Activated naive CD8-positive, alpha-beta T cell treated with anti-CD3 and anti-CD28 coated beads for 36 hours (primary cell): ENCODE measurements around the gene HMGXB3. TPM values are rescaled to one million over a fixed set of nuclear protein-coding genes. Genes with fewer than 3 reads are reported as not detected.
"Not testable (repeated sequence)": the region's sequence is repeated elsewhere in the genome, so short reads cannot be mapped to it uniquely, and the experiment has no call there.

Source experiments
- DNase-seq: peaks from one replicate; pipeline ENCODE4 v3.0.0; 2021
- H3K27ac Mint-ChIP-seq: one replicate; pipeline ENCODE4 v1.8.0; 2022; ENCODE audit warnings: mild to moderate bottlenecking, moderate library complexity, mixed read lengths
- H3K27me3 Mint-ChIP-seq: one replicate; pipeline ENCODE4 v1.8.0; 2022; ENCODE audit warnings: mild to moderate bottlenecking, mixed read lengths
- H3K36me3 Mint-ChIP-seq: one replicate; pipeline ENCODE4 v1.8.0; 2021; ENCODE audit warnings: mild to moderate bottlenecking, mixed read lengths
- H3K4me1 Mint-ChIP-seq: one replicate; pipeline ENCODE4 v1.8.0; 2021; ENCODE audit warnings: mixed read lengths
- H3K4me3 Mint-ChIP-seq: one replicate; pipeline ENCODE4 v1.8.0; 2022; ENCODE audit warnings: mild to moderate bottlenecking, moderate library complexity, mixed read lengths
- H3K9me3 Mint-ChIP-seq: one replicate; pipeline ENCODE4 v1.8.0; 2022; ENCODE audit warnings: mixed read lengths
- total RNA-seq, 2 experiments: library from RNA; stranded (reverse); gene quantifications; one replicate each; pipeline ENCODE4 v1.2.3, GENCODE V29; 2021

HMGXB3 gene
- total RNA-seq, 2 experiments from 2014 or later = 36.7 to 38.3 TPM

- H3K27ac Mint-ChIP-seq = no peak overlapping the region
These were observed 22.6 kb downstream of the HMGXB3 start for GRCh38 chr5:150023136-150023535.

GRCh38 chr5:150024346-150024984 is 23.9 kb downstream of the HMGXB3 start:
- H3K4me1 Mint-ChIP-seq = peaks cover 16% of the 10 kb centered on the region
- no peaks in the 10 kb centered on the region for H3K27me3 Mint-ChIP-seq
- peaks cover 41% of the 10 kb centered on the region for H3K36me3 Mint-ChIP-seq
- no peak overlapping the region for H3K27ac Mint-ChIP-seq
- H3K4me3 Mint-ChIP-seq = no peak overlapping the region
- H3K9me3 Mint-ChIP-seq = no peaks in the 10 kb centered on the region
- no peak for DNase-seq

More at GRCh38 chr5:150023136-150023535, 22.6 kb downstream of the HMGXB3 start:
- H3K4me3 Mint-ChIP-seq = no peak overlapping the region
- H3K9me3 Mint-ChIP-seq = no peaks in the 10 kb centered on the region
- peaks cover 16% of the 10 kb centered on the region for H3K4me1 Mint-ChIP-seq
- H3K27me3 Mint-ChIP-seq = no peaks in the 10 kb centered on the region
- DNase-seq = no peak
- peaks cover 44% of the 10 kb centered on the region for H3K36me3 Mint-ChIP-seq

- Mint-ChIP-seq H3K4me3 (no peak overlapping the region), H3K36me3 (peaks cover 29% of the 10 kb centered on the region), H3K27ac (no peak overlapping the region), H3K4me1 (peaks cover 6% of the 10 kb centered on the region), H3K9me3 (no peaks in the 10 kb centered on the region), H3K27me3 (no peaks in the 10 kb centered on the region)
- no peak for DNase-seq
These were observed 26.2 kb downstream of the HMGXB3 start for GRCh38 chr5:150026682-150027172.

- not testable (repeated sequence) for H3K9me3 Mint-ChIP-seq, H3K27ac Mint-ChIP-seq, H3K4me3 Mint-ChIP-seq, H3K4me1 Mint-ChIP-seq, H3K27me3 Mint-ChIP-seq, DNase-seq
- peaks cover 29% of the 10 kb centered on the region for H3K36me3 Mint-ChIP-seq
These were observed 27.5 kb downstream of the HMGXB3 start for GRCh38 chr5:150028047-150028446.

- no peak for DNase-seq
- Mint-ChIP-seq H3K9me3 (no peaks in the 10 kb centered on the region), H3K4me3 (no peak overlapping the region), H3K27ac (peak overlapping the region; percentile 1), H3K27me3 (no peaks in the 10 kb centered on the region), H3K36me3 (peaks cover 23% of the 10 kb centered on the region), H3K4me1 (peaks cover 4% of the 10 kb centered on the region)
These were observed 32.8 kb downstream of the HMGXB3 start for GRCh38 chr5:150033334-150033733.

GRCh38 chr5:150034662-150035061 is 34.1 kb downstream of the HMGXB3 start:
- H3K4me1 Mint-ChIP-seq = peaks cover 4% of the 10 kb centered on the region
- H3K4me3 Mint-ChIP-seq = no peak overlapping the region
- no peak overlapping the region for H3K27ac Mint-ChIP-seq
- H3K36me3 Mint-ChIP-seq = peaks cover 25% of the 10 kb centered on the region
- H3K27me3 Mint-ChIP-seq = no peaks in the 10 kb centered on the region
- no peak for DNase-seq
- H3K9me3 Mint-ChIP-seq = no peaks in the 10 kb centered on the region

GRCh38 chr5:150035139-150035895 is 34.8 kb downstream of the HMGXB3 start:
- DNase-seq = no peak
- H3K9me3 Mint-ChIP-seq = no peaks in the 10 kb centered on the region
- peaks cover 27% of the 10 kb centered on the region for H3K36me3 Mint-ChIP-seq
- H3K27ac Mint-ChIP-seq = no peak overlapping the region
- H3K27me3 Mint-ChIP-seq = no peaks in the 10 kb centered on the region
- no peak overlapping the region for H3K4me3 Mint-ChIP-seq
- H3K4me1 Mint-ChIP-seq = peaks cover 4% of the 10 kb centered on the region

- H3K27me3 Mint-ChIP-seq = no peaks in the 10 kb centered on the region
- H3K4me1 Mint-ChIP-seq = peaks cover 4% of the 10 kb centered on the region
- H3K27ac Mint-ChIP-seq = no peak overlapping the region
- H3K36me3 Mint-ChIP-seq = peaks cover 26% of the 10 kb centered on the region
- no peaks in the 10 kb centered on the region for H3K9me3 Mint-ChIP-seq
- no peak for DNase-seq
- H3K4me3 Mint-ChIP-seq = no peak overlapping the region
These were observed 36.0 kb downstream of the HMGXB3 start for GRCh38 chr5:150036513-150036912.

- Mint-ChIP-seq H3K36me3 (peaks cover 24% of the 10 kb centered on the region), H3K9me3 (no peaks in the 10 kb centered on the region)
- DNase-seq = no peak
These were observed 38.0 kb downstream of the HMGXB3 start for GRCh38 chr5:150038547-150038946.

GRCh38 chr5:150042459-150042858 is 41.9 kb downstream of the HMGXB3 start:
- peaks cover 23% of the 10 kb centered on the region for H3K36me3 Mint-ChIP-seq
- H3K27ac Mint-ChIP-seq = no peak overlapping the region
- no peak overlapping the region for H3K4me3 Mint-ChIP-seq
- DNase-seq = no peak
- H3K27me3 Mint-ChIP-seq = no peaks in the 10 kb centered on the region
- no peaks in the 10 kb centered on the region for H3K9me3 Mint-ChIP-seq
- H3K4me1 Mint-ChIP-seq = peaks cover 8% of the 10 kb centered on the region

More at GRCh38 chr5:150038547-150038946, 38.0 kb downstream of the HMGXB3 start:
- Mint-ChIP-seq H3K27me3 (no peaks in the 10 kb centered on the region), H3K27ac (no peak overlapping the region), H3K4me1 (peaks cover 4% of the 10 kb centered on the region), H3K4me3 (no peak overlapping the region)

- H3K4me1 Mint-ChIP-seq = peaks cover 4% of the 10 kb centered on the region
- no peak for DNase-seq
- H3K9me3 Mint-ChIP-seq = no peaks in the 10 kb centered on the region
- H3K27me3 Mint-ChIP-seq = no peaks in the 10 kb centered on the region
- H3K4me3 Mint-ChIP-seq = no peak overlapping the region
- H3K27ac Mint-ChIP-seq = peak overlapping the region; percentile 0
- H3K36me3 Mint-ChIP-seq = peaks cover 22% of the 10 kb centered on the region
These were observed 43.3 kb downstream of the HMGXB3 start for GRCh38 chr5:150043657-150044328.

GRCh38 chr5:150044329-150044681 is 43.8 kb downstream of the HMGXB3 start:
- DNase-seq = no peak
- no peak overlapping the region for H3K27ac Mint-ChIP-seq
- no peaks in the 10 kb centered on the region for H3K9me3 Mint-ChIP-seq
- peaks cover 4% of the 10 kb centered on the region for H3K4me1 Mint-ChIP-seq
- H3K27me3 Mint-ChIP-seq = no peaks in the 10 kb centered on the region
- peaks cover 27% of the 10 kb centered on the region for H3K36me3 Mint-ChIP-seq
- H3K4me3 Mint-ChIP-seq = no peak overlapping the region

GRCh38 chr5:150044712-150045111 is 44.2 kb downstream of the HMGXB3 start:
- Mint-ChIP-seq H3K9me3 (no peaks in the 10 kb centered on the region), H3K4me1 (peaks cover 4% of the 10 kb centered on the region), H3K4me3 (no peak overlapping the region), H3K27ac (no peak overlapping the region), H3K27me3 (no peaks in the 10 kb centered on the region), H3K36me3 (peaks cover 24% of the 10 kb centered on the region)
- DNase-seq = no peak

GRCh38 chr5:150045549-150045948 is 45.0 kb downstream of the HMGXB3 start:
- Mint-ChIP-seq H3K36me3 (peaks cover 22% of the 10 kb centered on the region), H3K27ac (no peak overlapping the region), H3K9me3 (no peaks in the 10 kb centered on the region), H3K4me3 (no peak overlapping the region), H3K27me3 (no peaks in the 10 kb centered on the region), H3K4me1 (peaks cover 4% of the 10 kb centered on the region)
- no peak for DNase-seq

- H3K9me3 Mint-ChIP-seq = no peaks in the 10 kb centered on the region
- H3K36me3 Mint-ChIP-seq = peaks cover 24% of the 10 kb centered on the region
- DNase-seq = no peak
- no peaks in the 10 kb centered on the region for H3K27me3 Mint-ChIP-seq
- peaks cover 4% of the 10 kb centered on the region for H3K4me1 Mint-ChIP-seq
- no peak overlapping the region for H3K27ac Mint-ChIP-seq
- H3K4me3 Mint-ChIP-seq = no peak overlapping the region
These were observed 45.5 kb downstream of the HMGXB3 start for GRCh38 chr5:150046031-150046430.
